ENCODE measurements around the gene DCAF17. TPM values are rescaled to one million over a fixed set of nuclear protein-coding genes. Genes with fewer than 3 reads are reported as not detected.

DCAF17 gene
- total RNA-seq, 3 donors from 2014 or later (not counting 1 experiment from before 2014, with no cell fraction given): 20.0 to 33.8 (median 30.7) TPM

DNA sequence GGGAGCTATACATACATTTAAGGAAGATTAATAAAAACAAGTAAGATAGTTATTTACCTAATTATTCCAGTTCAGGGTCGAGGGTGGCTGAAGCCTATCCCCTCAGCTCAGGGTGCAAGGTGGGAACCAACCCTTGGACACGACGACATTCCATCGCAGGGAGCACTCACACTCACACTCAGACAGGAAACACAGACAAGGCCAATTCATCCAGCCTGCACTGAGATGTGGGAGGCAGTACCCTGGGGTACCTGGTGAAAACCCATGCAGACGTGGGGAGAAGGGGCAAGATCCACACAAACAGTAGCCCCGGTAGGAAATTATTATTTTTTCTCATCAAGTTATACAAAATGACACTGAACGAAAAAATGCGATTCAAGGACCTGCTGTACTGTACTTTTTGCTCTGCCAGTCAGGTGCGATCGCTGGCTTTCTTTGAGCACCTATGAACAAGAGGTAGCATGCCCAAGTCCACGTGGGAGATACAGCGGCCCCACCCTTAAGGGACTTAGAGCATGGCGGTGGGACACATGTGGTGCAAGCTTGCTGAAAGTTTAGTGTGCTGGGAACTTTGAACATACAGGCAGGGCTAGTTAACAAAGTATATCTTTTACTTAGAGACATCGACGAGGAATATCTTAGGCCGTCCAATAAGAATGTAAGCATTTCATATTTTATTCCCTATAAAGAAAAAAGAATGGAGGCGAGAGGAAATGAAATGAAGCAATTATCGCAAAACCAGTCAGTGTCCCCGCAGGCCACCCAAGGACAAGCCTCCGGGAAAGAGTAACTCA is 860 bp upstream of the DCAF17 start:
- H3K36me3 ChIP-seq (ENCODE audit: control insufficient read depth, insufficient read depth, low read length): peaks cover 15% of the 10 kb centered on the region
- TF ChIP-seq, protein P1, sequence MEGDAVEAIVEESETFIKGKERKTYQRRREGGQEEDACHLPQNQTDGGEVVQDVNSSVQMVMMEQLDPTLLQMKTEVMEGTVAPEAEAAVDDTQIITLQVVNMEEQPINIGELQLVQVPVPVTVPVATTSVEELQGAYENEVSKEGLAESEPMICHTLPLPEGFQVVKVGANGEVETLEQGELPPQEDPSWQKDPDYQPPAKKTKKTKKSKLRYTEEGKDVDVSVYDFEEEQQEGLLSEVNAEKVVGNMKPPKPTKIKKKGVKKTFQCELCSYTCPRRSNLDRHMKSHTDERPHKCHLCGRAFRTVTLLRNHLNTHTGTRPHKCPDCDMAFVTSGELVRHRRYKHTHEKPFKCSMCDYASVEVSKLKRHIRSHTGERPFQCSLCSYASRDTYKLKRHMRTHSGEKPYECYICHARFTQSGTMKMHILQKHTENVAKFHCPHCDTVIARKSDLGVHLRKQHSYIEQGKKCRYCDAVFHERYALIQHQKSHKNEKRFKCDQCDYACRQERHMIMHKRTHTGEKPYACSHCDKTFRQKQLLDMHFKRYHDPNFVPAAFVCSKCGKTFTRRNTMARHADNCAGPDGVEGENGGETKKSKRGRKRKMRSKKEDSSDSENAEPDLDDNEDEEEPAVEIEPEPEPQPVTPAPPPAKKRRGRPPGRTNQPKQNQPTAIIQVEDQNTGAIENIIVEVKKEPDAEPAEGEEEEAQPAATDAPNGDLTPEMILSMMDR (IDR thresholded peaks at IDR 0.05): no peak
- H3K27ac ChIP-seq (ENCODE audit: low read length): peak overlapping the region; percentile 74
- peak overlapping the region; percentile 87 for H3K4me3 ChIP-seq (ENCODE audit: low read length)
- Mint-ChIP-seq H3K36me3 (peaks cover 16% of the 10 kb centered on the region), H3K4me1 (peaks cover 26 to 27% of the 10 kb centered on the region in 2 donors), H3K27me3 (ENCODE audit: low read depth in 2 of 2) (no peaks in the 10 kb centered on the region), H3K4me3 (peak overlapping the region; percentile 94), H3K9me3 (no peaks in the 10 kb centered on the region), H3K27ac (peak overlapping the region; percentile 88 to 91)
- H3K27me3 ChIP-seq (ENCODE audit: control insufficient read depth, insufficient read depth, low read length): no peaks in the 10 kb centered on the region
- H3K4me1 ChIP-seq (ENCODE audit: control insufficient read depth, insufficient read depth, low read length): peaks cover 10% of the 10 kb centered on the region
- H3K9me3 ChIP-seq (ENCODE audit: control insufficient read depth, insufficient read depth, low read length): no peaks in the 10 kb centered on the region
- ATAC-seq (no peak), DNase-seq (peak in 1 of 2 donors; percentile 61)
- 30% methylated on average over 16 of the region's 20 CpGs for WGBS (ENCODE audit: insufficient coverage)
- intact Hi-C loops (cut with micrococcal nuclease): no loop called here

- peaks cover 27 to 31% of the 10 kb centered on the region in 2 donors for H3K4me1 Mint-ChIP-seq
- no peaks in the 10 kb centered on the region for H3K9me3 Mint-ChIP-seq
- Histone ChIP-seq H3K9me3 (ENCODE audit: control insufficient read depth, insufficient read depth, low read length) (no peaks in the 10 kb centered on the region), H3K36me3 (ENCODE audit: control insufficient read depth, insufficient read depth, low read length) (peaks cover 19% of the 10 kb centered on the region), H3K27me3 (ENCODE audit: control insufficient read depth, insufficient read depth, low read length) (no peaks in the 10 kb centered on the region), H3K27ac (ENCODE audit: low read length) (peak within 1 kb of the TSS; percentile 97), H3K4me3 (ENCODE audit: low read length) (peak within 1 kb of the TSS; percentile 87), H3K4me1 (ENCODE audit: control insufficient read depth, insufficient read depth, low read length) (peaks cover 10% of the 10 kb centered on the region)
- 0% methylated on average over 15 of the region's 15 CpGs for WGBS (ENCODE audit: insufficient coverage)
- H3K36me3 Mint-ChIP-seq: peaks cover 21% of the 10 kb centered on the region
- intact Hi-C loops (cut with micrococcal nuclease): loop anchor here (2.0 kb wide), 1 partner anchor 505 kb away; the partner anchor contains the start of gene GORASP2
- TF ChIP-seq, protein P1 (IDR thresholded peaks at IDR 0.05): peak; percentile 44
- DNase-seq (no peak), ATAC-seq (no peak)
- H3K27me3 Mint-ChIP-seq (ENCODE audit: low read depth in 2 of 2): no peaks in the 10 kb centered on the region
- peak within 1 kb of the TSS; percentile 88 to 91 for H3K27ac Mint-ChIP-seq
- peak within 1 kb of the TSS; percentile 94 for H3K4me3 Mint-ChIP-seq
Observed at GRCh38 chr2:171433763-171434012, 338 bp upstream of the DCAF17 start, which contains the start of gene METTL8. TSS of gene METTL8 (minus strand) at chr2:171433990. CDS start at chr2:171392185, 41,805 bp downstream.

- intact Hi-C loops (cut with micrococcal nuclease): no loop called here
- TF ChIP-seq, protein P1 (IDR thresholded peaks at IDR 0.05): no peak
- H3K36me3 ChIP-seq (ENCODE audit: control insufficient read depth, insufficient read depth, low read length): peaks cover 35% of the 10 kb centered on the region
- H3K4me3 ChIP-seq (ENCODE audit: low read length): no peak overlapping the region
- no peaks in the 10 kb centered on the region for H3K9me3 ChIP-seq (ENCODE audit: control insufficient read depth, insufficient read depth, low read length)
- Mint-ChIP-seq H3K36me3 (peaks cover 29% of the 10 kb centered on the region), H3K9me3 (no peaks in the 10 kb centered on the region), H3K4me3 (no peak overlapping the region), H3K4me1 (peaks cover 27 to 31% of the 10 kb centered on the region in 2 donors), H3K27me3 (ENCODE audit: low read depth in 2 of 2) (no peaks in the 10 kb centered on the region), H3K27ac (no peak overlapping the region)
- no peak for DNase-seq
- peaks cover 10% of the 10 kb centered on the region for H3K4me1 ChIP-seq (ENCODE audit: control insufficient read depth, insufficient read depth, low read length)
- H3K27me3 ChIP-seq (ENCODE audit: control insufficient read depth, insufficient read depth, low read length): no peaks in the 10 kb centered on the region
- no CpG with 5 or more reads among the region's 1 CpG for WGBS (ENCODE audit: insufficient coverage)
- no peak overlapping the region for H3K27ac ChIP-seq (ENCODE audit: low read length)
- ATAC-seq: no peak
Observed at GRCh38 chr2:171436307-171436706, 2.3 kb downstream of the DCAF17 start.
